Stimulated activated CD4-positive, alpha-beta T cell treated with anti-CD3 and anti-CD28 coated beads, TNF-alpha, amount 100 ng/mL, for 4 hours (primary cell): ENCODE results near the gene LPP.

ENCODE experiments used
- DNase-seq, 3 experiments: peaks; one replicate each; pipeline ENCODE4 v3.0.0-alpha.2; 2020; ENCODE audit warnings: low read depth in 3 of 3

Gene LPP

DNA sequence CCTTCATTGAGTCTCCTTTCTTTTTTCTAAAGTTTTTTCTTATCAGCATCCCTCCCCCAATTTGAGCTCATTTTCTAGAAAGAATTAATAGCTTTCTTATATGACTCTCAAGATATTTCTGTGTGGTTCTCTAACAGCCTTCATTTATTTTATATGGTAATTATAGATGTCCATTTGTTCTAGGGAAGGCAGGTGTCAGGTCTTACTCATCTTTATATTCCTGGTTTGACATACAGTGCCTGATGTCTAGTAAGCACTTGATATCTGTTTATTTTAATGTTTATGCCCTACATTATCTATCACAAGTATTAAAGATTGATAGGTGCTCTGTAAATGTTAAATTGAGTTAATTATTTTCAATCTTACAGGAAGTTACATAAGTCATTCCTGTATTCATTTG lies 591.1 kb downstream of the LPP start:
- DNase-seq = no peak

DNA sequence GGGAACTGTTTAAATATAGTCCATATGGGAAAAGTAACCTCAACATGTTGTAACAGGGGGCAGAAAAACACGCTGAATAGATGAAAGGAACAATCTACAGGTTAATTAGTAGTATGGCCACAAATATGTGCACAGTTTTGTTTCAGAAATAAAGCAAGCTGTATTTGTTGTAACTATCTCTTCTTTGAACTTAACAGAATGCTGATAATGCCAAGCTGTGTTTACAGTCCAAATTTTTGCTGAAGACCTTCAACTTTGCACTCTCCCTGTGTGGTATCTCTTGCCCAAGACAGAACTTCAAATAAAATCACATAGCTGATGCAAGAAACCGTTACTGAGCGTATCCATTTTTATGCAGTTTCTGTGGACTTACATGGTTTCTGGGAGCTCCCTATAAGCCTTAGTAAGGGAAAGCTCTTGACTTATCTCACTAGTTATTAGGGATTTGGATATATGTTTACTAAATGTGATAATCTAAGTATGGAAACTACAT lies 592.4 kb downstream of the LPP start:
- DNase-seq = no peak

DNA sequence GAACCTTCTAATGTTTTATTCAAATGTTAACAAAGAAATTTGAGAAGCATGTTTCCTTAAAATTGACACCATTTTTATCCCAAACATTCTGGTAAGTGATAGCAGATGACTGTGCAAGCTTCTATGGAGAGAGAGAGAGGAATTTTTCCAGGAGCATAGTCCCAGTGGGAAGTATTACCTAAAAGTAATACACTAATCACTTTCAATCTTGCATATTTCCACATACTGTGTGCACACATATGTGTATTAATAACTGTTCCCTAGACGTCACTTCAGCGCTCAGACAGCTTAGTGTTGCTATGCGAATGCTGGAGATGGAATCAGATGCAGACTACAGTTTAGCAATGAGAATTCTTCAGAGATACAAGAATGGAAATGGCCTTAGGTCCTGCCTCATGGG lies 593.5 kb downstream of the LPP start:
- DNase-seq = no peak

DNA sequence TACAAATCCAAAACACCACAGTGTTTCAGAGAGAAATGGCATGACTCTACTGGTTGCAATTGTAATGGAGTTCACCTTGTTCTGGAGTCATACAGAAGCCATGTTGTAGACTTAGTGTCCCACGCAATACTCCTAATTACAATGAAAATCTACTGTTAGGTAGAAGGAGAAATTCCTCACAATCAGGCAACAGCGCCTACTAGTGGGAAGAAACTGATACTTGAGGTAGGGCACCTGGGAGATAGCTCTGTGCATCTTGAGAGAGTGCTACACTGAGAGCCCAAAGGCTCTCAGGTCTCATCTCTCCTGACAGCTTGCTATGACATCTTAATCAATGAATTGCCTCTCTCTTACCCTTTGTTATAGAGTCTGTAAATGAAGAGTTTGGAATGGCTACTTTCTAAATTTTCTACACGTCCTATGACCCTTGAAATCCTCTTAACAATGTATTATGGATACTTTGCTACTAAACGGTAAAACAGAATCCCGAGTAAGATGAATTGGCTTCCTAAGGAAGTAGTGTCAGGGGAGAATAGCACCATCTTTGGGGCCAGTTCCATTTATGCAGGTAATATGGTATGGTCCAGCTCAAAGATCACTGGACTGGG lies 595.2 kb downstream of the LPP start:
- peak in 2 of 3 experiments; percentile 27 to 48 for DNase-seq

DNA sequence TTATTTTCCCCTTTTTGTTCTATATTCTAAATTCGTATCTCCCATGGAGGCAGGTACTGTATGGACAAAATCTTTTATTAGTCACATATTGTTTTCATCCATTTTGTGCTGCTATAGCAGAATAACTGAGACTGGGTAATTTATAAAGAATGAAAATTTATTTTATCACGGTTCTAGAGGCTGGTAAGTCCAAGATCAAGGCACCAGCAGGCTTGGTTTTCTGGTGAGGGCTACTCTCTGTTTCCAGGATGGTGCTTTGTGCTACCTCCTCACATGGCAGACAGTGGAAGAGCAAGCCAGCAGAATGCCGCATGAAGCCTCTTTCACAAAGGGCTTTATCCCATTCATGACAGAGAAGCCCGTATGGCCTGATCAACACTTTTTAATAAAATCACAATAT lies 595.9 kb downstream of the LPP start:
- DNase-seq = no peak

DNA sequence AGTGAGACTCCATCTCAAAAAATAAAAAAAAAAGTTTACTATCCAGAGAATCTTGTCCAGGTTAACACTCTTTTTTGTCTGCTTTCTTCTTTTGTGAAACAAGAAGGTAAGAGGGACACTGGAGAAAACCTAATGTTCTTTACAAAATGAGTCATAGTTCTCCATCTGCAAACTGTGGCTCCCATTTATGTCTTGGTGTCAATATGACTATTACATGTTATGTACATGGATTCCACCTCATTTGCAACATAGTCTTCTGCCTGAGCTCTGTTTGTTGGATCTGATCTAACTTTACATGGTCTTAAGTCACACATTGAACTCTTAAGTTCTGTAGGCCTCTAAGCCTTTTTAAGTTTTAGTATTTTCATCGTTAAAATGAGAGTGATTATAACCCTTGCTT lies 596.7 kb downstream of the LPP start:
- DNase-seq = no peak

DNA sequence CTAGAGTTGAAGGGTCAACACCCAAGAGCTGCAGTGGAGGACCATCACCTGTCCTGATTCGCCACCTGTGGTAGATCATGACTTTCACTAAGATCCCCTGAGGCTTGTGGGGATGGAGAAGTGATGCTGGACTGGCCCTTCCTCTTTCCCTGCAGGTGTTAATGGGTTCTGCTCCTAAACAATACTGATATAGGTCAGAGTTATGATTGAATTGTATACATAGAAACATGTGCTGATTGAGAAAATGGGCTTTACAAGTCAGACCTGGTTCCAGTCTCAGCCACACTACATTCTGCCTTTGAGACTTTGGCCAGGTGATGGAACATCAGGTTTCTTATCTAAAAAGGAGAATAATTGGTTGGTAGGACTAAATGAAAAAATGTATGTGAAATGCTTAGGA lies 598.9 kb downstream of the LPP start:
- DNase-seq = no peak

DNA sequence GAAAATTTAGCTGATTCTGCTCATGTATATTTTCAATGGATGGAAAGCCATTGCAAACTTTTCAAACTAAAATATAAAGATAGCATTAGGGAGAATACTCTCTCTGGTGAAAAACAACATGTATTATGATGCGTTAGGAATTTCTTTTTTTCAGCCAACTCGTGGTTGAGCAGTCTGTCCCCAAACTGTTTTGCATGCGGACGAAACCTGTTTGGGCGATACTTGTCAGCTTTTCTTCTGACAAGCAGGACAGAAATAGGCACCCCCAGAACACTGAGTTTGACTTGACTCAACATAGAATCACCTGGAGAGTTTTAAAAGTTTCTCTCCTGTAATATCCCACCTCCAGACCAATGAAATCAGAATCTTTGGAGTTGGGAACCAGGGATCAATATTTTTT lies 600.3 kb downstream of the LPP start:
- no peak for DNase-seq

DNA sequence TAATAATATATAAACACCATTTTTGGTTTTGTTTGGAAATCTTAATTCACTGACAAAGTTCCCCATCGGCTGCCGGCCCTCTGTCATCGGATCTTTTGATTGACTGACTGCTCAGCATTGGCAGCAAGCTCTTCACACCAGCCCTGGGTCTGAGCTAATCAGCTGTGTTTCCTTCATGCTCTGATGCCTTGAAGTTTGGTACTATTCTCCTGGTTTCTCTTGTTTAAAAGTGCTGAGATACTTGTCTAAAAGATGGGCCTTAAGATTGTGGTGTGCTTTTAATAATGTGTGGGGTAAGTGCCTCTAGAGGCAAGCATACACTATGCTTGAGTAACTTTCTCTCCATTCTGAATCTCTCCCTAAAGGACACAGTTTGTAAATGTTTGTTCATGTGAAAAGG lies 602.3 kb downstream of the LPP start:
- DNase-seq = no peak

DNA sequence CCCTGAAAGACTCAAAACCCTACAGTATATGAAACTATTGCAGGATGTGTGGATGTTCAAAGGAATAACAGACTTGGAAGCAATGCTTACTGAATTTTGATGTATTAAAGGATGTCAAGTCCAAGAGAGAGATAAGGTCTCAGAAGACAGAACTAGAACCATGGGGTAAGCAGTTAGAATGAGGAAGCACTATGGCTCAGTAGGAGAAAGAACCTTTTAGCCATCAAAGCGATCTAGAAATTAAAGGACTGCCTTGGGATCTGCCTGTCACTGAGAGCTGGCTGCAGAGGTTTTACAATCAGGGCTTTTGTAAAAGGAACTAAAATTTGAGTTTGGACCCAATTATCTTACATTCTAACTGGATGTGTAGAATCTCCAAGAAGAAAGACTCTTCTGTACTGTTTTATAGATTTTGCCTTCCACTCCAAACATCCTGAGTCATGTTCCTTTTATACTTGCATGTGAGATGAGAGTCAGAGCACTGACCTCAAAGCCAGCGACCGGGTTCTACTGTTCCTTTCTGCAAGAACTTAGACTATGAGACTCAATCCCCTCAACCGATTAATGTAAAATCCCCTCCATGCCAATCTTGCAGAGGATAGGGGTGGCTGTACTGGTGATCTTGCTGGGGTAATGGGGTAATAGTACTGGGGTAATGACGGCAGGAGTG lies 605.5 kb downstream of the LPP start:
- no peak for DNase-seq

DNA sequence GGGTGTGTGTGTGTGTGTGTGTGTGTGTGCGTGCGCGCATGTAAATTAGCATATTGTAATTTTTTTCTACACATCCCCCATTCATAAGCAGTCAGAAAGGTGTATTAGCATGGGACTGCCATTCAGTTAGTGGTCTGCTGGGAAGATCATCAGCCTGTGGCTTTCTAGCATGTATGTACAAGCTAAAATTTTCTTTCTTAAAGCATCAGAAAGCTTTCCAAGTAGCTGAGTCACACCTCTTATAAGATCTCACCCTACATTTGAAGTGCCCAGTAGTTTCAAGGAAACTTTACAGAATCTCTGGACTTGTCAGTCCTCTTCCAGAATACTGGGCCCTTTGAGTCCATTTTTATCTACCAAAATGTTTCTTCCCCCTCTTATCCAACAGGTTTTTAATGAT lies 606.5 kb downstream of the LPP start:
- no peak for DNase-seq

DNA sequence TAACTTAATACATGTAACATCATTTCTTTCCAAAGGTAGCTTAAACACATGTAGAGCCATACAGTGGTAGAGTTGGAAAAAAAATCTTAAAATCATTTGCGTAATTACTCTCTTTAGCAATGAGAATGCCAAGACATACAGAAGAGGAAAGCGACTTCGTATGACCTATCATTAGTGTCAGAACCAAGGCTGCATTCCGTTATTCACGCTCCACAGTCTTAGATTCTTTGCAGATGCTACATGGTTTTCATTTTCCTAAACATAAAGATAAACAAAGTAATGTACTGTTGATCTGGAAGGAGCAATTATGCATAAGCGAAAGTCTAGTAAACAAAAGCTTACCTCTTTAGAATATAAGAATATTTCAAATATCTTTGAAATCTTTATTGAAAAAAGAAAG lies 607.5 kb downstream of the LPP start:
- no peak for DNase-seq

DNA sequence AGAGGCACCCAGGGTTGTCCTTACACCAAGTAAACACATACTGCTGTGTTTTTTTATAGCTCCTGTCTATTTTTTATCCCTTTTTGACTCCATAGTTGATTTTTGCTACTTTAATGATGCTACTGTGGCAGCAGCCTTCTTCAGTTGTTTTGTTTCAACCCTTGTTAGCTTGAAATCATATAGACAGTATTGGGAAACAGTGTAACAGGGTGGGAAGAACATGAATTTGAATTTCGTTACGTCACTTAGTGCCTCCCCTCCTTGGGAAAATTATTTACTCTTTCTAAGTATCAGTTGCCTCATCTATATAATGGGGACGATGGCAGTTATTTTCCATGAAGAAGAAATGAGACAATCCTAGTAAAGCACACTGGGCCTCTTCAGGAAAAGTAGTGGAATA lies 608.0 kb downstream of the LPP start:
- no peak for DNase-seq

DNA sequence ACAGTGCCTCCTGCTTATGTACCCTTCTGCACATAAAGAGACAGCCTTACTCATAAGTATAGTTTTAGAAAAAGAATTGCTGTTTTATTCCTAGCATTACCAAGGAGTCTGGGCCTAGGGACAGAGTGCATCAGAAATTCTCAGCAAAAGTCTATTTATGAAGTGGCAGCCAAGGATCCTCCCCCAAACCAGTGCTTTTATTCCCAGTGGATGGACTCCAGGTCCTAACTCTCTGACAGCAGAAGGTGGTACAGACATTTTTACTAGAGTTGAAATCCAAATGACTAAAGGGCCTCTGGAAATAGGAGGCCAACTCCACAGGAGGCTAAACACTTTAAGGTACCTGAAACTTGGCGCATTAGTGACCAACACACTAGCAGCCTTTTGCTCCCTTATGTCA lies 610.7 kb downstream of the LPP start:
- DNase-seq = no peak

DNA sequence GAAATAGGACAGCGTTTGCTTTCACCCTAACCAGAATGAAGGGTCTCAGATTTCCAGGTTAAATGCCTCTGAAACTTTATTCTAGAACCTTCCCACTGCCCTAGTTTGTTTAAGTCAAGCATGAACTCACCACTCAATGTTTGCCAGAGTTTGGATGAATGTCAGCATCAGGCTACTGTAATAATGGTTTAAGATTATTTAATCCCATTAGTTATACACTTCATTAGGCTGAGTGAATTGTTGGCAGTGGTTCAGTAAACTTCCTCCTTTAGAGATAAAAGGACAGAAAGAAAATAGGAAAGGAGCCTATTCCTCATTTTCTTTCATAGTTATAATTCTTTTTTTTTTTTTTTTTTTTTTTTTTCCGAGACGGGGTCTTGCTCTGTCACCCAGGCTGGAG lies 615.9 kb downstream of the LPP start:
- no peak for DNase-seq

DNA sequence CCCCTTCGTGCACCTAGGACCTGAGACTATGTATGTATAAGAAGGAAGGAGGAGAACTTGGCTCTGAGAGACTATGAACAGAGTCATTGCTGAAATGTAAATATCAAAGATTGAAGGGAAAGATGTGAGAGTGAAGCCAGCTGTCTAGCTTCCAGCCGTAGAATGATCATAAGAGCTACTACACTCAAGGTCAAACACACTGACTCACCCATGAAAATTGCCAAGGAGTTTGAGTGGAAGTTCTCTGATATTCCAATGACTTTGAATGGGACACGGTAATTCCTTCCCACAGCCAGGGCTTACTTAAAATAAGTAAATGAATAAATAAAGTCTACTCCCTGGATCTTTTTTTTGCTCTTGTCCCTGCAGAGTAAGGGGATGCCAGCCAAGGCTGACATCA lies 618.9 kb downstream of the LPP start:
- DNase-seq = no peak

DNA sequence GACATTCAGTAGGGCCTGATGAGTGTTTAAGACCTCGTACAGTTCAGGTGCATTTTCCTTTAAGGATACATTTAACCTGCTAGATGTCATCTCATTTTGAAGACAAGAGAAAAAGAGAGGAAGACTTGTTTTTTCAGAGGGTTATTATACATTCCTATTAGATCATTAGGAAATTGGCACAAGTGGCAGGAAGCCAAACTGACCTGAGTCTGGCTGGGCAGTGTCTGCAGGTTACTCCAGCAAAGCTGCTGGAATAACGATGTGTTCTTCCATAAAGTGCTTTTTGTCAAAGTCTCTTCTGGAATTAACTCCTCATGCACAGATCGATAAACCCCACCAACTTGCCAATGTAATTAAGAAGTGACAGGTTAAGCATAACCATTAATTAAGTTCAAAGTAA lies 621.5 kb downstream of the LPP start:
- DNase-seq = no peak

DNA sequence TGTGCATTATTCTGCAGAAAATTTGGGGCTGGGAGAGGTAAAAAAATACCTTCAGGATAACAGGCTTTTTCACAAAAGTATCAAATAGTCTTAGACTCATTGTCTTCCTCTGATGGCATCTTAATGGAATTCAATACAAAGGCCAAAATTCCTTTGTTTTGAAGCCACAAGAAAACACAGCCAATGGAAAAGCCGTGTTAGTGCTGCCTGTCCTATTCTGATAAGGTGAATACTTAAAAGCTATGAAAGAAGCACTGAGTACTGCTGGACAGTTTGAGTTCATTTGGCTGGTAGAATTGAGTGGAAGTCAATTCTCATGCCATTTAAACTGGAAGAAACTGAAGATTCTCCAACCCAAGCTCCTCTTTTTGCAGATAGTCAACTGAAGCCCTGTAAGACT lies 622.5 kb downstream of the LPP start:
- DNase-seq = no peak

DNA sequence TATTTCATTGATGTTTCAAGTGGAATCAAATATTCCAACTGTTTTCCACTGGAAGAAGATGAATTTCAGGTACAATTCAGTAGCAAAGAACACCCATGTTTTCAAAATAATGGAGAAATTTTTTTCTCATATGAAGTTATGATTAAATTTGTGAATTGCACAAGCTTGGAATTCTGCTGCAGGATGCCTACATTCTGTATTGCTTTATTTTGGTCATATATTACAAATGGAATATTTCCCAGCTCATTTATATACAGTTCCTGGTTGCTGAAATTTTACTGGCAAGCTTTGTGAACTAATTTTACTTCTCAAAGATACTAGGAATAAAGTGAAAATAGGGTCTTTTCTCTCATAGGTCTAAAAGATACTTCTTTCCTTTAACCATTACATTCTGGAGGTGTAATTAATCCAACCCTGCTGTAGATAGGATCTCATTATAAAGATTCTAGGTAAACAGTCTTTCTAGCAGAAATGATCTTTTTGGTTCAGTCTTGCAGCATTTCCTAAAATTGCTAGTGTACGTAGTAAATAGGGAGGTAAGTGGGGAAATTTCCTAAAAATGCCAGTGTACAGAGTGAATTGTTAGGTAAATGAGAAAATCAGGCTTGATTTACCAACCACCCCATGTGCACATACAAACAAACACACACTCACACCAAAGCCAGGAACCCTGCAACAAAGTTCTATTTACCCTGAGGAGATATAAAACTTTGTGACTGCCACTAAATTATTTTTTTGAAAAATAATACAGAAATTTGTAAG lies 624.3 kb downstream of the LPP start:
- no peak for DNase-seq

DNA sequence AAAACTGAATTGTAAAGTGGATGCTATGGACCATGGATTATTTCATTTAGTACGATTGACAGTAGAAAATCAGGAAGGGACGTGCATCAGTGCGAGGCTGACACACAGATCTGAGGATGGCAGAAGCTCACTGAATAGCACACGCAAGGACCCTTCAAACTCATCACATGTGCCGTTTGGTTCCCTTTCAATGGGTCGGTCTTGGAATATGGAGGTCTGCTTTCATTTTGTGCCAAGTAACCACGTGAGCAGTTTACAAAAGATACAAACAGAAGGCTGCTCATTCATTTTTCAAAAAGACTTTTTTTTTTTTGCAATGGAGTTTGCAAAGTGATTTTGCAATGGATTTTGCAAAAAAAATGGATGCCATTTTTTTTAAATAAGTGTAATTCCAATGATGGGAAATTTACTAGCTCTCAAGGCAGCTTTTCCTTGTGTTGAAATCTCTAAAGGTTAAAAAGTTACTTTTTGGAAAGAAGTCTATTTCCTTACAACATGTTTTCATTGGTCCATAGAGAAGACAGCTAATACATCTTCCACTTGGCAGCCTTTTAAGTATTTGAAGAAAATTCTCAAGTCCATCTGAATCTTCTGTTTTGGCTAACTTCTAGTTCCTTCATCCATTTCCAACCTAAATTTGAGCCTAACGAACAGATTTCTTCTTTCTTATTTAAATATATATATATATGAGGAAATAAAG lies 625.5 kb downstream of the LPP start:
- DNase-seq = no peak

DNA sequence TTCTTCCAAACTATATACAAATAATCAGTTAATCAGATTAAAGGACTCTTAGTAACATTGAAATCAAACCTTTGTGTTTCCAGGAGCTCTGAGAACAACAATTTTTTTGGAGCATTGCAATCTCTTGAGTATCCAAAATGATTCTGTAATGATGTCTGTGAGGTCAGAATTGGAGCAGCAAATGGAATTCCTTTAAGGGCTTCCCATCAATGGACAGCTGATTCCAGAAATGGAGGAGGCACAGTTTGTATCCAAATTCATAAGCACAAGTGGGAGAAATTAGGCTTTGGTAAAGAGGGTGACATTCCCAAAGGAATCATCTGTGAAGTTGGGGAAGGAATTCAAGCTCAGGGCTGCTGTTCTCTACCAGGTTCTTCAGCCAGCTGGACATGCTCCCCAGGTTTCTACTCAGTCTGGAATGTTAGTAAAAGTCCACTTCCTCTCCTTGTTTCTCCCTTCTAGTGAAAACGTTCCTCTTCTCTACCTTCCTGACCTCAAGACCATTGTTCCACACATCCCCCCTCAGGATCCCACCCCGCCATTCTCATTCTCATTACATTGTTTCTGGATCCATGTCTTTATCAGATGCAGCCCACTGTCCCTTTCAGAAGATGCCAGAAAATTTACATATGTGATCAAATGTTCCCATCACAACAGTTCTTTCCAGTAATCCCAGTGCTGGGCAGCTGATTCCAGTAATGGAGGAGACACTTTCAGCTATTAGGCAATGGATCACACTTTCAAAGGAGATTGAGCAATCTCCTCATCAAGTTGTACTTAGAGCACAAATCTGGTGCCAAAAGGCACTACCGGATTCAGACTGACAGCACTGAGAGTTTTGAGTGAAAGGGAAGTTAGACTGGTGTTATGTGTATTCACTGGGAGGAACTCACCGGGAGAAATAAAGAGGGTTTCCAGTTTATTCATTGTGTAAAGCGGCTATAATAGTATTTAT lies 626.5 kb downstream of the LPP start:
- no peak for DNase-seq
